Transverse colon (tissue), 3 donors: ENCODE results near the gene KLF13.

ENCODE experiments used
- POLR2A ChIP-seq: fragments of 450-650 bp; IDR thresholded peaks from one replicate; pipeline ENCODE4 v1.6.1; 2016; ENCODE audit warnings: antibody characterized with exemption, mild to moderate bottlenecking, moderate library complexity
- TF ChIP-seq, protein P1 (sequence below), 5 experiments: fragments of 200-600 bp in 3 of 5; fragments of 450-650 bp in 2 of 5; sonication (generic) in 3 of 5; IDR thresholded peaks; 1 replicate in 2 of 5; 2 replicates in 3 of 5; pipeline ENCODE4 v1.5.1; 2016 to 2017; ENCODE audit warnings: antibody characterized with exemption in 5 of 5, inconsistent platforms in 3 of 5, mild to moderate bottlenecking in 2 of 5, moderate library complexity in 1 of 5

- no peak for TF ChIP-seq POLR2A
- TF ChIP-seq, protein P1, sequence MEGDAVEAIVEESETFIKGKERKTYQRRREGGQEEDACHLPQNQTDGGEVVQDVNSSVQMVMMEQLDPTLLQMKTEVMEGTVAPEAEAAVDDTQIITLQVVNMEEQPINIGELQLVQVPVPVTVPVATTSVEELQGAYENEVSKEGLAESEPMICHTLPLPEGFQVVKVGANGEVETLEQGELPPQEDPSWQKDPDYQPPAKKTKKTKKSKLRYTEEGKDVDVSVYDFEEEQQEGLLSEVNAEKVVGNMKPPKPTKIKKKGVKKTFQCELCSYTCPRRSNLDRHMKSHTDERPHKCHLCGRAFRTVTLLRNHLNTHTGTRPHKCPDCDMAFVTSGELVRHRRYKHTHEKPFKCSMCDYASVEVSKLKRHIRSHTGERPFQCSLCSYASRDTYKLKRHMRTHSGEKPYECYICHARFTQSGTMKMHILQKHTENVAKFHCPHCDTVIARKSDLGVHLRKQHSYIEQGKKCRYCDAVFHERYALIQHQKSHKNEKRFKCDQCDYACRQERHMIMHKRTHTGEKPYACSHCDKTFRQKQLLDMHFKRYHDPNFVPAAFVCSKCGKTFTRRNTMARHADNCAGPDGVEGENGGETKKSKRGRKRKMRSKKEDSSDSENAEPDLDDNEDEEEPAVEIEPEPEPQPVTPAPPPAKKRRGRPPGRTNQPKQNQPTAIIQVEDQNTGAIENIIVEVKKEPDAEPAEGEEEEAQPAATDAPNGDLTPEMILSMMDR (IDR thresholded peaks at IDR 0.05) = no peak
These were observed 49.1 kb upstream of the KLF13 start for GRCh38 chr15:31277335-31278060.
